Heart left ventricle (tissue), 13 donors: ENCODE results near the gene CDC42EP3.

Source experiments
- POLR2A ChIP-seq, 2 donors: fragments of 450-650 bp; IDR thresholded peaks; one replicate each; pipeline ENCODE4 v1.6.1; 2017; ENCODE audit warnings: antibody characterized with exemption in 2 of 2, mild to moderate bottlenecking in 2 of 2, moderate library complexity in 2 of 2
- TF ChIP-seq, protein P1 (sequence below), 12 donors: fragments of 200-600 bp; sonication (generic) in 4 of 12; IDR thresholded peaks; one replicate each; pipeline versions ENCODE4 v1.5.0 to v1.8.0; 2018 to 2022; ENCODE audit warnings: antibody characterized with exemption in 12 of 12, mild to moderate bottlenecking in 5 of 12
- donor health status: ischemic (EF 13 %, LVEDD 7.1; RV severe dilation, severe dysfunction).
- donor health status: DM: no; HTN: yes; CAD: no.
- donor health status: DM: no; HTN: no; CAD: no.
- donor health status: ischemic (EF 25% LVEDD 6.9; RV normal size, moderate dysfunction).
- donor health status: ischemic (EF 25% LVEDD 5.7; RV mildly dilated, moderate dysfunction).
- donor health status: ischemic (EF 35%, LVEDD 5.7; RV mildly dilated, moderate dysfunction).
- donor health status: nonischemic (EF 11% LVEDD 7.7; RV severe dilation, severe dysfunction).
- donor health status: DM: yes; HTN: yes; CAD: no.
- donor health status: PGD.
- donor health status: ischemic (EF 29% LVEDD 5.4; RV normal size, mild dysfunction).
- donor health status: nonischemic (EF 23%, LVEDD 6.1; RV moderate dilation, normal function).

DNA sequence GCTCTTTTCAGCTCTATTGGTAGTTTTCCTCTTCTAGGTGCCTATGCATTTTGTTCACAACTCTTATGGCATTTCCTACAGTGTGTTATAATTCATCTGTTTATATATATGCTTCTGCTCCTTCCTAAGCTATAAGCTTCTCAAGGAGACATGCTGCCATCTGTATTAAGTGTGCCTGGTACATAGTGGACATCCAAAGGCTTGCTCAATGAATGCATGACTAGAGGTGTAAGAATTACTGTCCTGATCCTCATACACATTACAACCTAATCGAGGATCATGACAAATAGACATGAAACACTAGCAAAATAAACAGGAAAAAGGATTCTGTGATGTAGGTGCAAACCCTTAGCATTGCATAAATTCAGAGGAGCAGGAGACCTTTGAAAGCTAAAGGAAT is 50.2 kb downstream of the CDC42EP3 start:
- TF ChIP-seq, protein P1, sequence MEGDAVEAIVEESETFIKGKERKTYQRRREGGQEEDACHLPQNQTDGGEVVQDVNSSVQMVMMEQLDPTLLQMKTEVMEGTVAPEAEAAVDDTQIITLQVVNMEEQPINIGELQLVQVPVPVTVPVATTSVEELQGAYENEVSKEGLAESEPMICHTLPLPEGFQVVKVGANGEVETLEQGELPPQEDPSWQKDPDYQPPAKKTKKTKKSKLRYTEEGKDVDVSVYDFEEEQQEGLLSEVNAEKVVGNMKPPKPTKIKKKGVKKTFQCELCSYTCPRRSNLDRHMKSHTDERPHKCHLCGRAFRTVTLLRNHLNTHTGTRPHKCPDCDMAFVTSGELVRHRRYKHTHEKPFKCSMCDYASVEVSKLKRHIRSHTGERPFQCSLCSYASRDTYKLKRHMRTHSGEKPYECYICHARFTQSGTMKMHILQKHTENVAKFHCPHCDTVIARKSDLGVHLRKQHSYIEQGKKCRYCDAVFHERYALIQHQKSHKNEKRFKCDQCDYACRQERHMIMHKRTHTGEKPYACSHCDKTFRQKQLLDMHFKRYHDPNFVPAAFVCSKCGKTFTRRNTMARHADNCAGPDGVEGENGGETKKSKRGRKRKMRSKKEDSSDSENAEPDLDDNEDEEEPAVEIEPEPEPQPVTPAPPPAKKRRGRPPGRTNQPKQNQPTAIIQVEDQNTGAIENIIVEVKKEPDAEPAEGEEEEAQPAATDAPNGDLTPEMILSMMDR (IDR thresholded peaks at IDR 0.05) = no peak
- no peak for TF ChIP-seq POLR2A (IDR thresholded peaks at IDR 0.05)
